ENCODE data around the gene AKT3.
"Not testable (repeated sequence)": the region's sequence is repeated elsewhere in the genome, so short reads cannot be mapped to it uniquely, and the experiment has no call there.

The AKT3 gene

DNA sequence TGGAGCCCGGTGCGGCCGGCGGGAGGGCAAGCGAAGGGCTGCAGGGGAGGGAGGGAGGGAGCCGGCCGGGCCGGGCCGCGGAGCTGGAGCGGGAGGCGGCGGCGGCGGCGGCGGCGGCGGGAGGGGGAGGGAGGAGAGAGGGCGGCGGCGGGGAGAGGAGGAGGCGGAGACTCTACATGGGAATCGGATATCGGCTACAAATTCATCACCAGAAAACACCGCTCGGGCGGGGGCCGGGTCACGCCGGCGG is at the start of gene AKT3:
AKT3 (minus strand) TSS at position 42 of the 250 bp plus-strand sequence. CDS start 7,073 bp downstream, outside the sequence.
- peak; percentile 68 for DNase-seq

DNA sequence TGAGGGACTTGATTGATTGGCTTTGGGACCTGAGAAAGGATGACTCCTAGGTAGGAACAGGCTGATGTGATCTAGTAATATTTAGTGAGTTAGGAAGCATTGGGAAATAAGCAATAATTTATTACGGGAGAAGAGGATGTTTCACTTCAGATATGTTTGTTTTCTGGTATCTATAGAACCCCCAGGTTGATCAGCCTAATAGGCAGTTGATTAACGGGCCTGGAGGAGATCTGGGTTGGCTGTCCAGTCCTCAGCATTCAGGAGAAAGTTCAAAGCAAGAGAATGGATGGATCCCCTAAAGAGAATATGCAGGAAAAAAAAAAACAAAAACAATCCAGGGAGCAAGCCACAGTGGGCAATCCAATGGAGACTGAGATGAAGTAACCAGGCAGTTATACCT is 48.2 kb upstream of the AKT3 start:
- DNase-seq, result no peak

DNA sequence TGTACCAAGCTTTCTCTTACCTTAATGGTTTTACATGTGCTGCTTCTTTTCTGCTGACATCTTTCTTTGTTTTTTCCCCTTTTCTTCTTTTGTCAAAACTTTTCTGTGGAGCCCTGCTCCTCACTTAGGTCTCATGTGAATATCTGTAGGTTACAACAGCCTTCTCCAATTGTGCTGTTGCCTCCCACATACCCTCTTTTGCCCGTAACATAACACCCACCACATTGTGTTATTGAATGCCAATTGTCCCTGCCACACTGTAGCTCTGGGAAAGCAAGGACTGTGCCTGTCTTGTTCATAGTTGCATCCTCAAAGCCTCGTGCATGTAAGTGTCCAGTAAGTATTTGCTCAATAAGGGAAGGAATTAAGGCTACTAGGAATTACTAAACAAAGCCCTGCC is 46.3 kb upstream of the AKT3 start:
- no peak for DNase-seq

DNA sequence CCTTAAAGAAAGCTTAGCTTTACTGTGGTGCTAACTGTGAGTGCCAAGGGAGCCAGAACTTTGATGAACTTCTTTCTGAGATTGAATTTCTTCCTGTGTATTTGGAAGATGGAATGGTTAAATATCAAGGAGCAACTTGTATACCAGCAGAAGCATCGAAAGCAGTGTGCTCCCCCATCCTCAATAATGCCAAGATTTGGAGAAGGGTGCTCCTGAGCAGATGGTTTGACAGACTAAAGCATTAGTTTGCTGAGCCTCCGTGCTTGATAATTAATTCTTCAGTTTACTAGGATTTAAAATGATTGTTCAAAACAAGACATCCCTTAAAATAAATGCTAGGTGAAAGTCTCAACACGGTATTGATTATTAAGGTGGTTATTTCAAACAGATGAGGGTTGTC is 42.4 kb upstream of the AKT3 start:
- DNase-seq, result no peak

DNA sequence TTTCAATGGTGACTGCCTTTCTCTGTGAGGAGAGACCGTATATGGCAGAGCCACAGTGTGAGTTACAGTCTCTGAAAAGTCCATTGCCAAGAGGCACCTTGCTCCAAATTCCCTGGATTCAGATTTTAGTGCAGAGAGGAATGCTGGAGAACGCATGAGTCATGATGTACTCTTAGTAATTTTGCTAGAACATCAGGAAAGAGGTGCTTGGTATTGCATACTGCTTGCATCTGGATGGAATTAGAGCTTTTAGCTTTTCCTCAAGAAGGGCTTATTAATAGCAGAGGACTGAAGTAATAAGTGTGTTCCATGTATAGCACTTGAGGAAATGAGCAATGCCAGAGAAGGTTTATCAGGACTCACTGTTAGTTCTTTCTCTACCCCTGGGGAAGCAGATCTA is 40.5 kb upstream of the AKT3 start:
- no peak for DNase-seq

DNA sequence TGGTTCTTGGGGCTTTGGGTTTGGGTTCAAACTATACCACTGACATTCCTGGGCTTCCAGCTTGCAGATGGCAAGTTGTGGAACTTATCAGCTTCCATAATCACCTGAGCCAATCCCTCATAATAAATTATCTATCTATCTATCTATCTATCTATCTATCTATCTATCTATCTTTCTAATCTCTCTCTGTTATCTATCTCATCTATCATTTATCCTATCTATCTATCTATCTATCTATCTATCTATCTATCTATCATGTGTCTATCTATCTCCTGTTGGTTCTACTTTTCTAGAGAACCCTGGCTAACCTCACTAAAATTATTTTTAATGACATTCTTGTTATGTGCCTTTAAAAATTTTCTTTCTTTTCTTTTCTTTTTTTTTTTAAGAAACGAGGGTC is 35.8 kb upstream of the AKT3 start:
- DNase-seq, result no peak

DNA sequence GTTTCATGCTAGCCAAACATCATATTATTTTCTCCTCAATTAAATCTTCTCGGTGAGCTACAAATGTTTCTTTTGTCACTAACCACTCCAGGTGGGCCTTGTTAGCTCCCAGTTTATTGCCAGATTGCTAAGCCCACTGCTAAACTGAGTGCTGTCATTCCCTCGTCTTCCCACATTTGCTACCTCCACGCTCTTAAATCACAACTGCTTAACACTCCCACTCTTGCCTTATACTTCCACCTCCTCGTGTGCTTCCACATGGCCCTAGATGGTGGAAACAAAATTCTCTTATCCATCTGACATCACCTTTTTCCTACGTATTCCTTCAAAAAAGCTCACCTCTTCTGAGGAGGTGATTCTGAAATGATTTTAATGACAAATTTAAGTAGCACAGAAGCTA is 34.6 kb upstream of the AKT3 start:
- DNase-seq, result no peak

DNA sequence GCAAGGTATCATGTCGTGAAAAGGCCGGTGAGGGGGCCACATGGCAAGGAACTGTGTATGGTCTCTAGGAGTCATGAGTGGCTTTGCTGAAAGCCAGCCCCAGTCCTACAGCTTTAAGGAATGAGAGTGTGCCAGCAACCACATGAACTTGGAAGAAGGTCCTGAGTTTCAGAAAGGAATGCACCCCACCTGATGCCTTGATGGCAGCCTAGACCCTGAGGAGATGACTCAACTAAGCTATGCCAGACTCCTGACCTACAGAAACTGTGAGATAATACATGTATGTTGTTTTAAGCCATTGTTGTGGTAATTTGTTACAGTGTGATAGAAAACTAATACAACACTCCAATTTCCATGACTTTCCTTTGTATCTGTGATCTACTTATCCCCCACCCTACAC is 33.5 kb upstream of the AKT3 start:
- no peak for DNase-seq

DNA sequence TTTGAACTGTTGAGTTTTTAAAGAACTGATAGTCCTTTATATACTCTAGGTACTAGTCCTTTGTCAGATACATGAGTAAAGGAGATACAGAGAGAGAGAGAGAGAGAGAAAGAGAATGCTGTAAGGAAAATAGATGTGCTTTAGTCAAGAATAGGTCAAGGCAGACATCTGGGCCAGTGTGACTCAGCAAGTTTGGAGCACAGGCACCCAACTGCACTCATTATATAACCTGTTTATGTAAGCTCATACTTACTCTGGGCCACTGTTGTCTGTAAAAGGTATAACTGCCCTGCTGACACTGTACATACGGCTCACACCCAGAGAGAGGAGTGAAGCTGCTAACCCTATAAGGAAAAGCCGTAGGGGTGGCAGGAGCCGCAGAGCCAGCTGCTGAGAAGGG is 32.2 kb upstream of the AKT3 start:
- DNase-seq, result no peak

DNA sequence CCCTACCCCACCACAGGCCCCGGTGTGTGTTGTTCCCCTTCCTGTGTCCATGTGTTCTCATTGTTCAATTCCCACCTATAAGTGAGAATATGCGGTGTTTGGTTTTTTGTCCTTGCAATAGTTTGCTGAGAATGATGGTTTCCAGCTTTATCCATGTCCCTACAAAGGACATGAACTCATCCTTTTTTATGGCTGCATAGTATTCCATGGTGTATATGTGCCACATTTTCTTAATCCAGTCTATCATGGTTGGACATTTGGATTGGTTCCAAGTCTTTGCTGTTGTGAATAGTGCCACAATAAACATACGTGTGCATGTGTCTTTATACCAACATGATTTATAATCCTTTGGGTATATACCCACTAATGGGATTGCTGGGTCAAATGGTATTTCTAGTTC is 27.0 kb upstream of the AKT3 start:
- not testable (repeated sequence) for DNase-seq

DNA sequence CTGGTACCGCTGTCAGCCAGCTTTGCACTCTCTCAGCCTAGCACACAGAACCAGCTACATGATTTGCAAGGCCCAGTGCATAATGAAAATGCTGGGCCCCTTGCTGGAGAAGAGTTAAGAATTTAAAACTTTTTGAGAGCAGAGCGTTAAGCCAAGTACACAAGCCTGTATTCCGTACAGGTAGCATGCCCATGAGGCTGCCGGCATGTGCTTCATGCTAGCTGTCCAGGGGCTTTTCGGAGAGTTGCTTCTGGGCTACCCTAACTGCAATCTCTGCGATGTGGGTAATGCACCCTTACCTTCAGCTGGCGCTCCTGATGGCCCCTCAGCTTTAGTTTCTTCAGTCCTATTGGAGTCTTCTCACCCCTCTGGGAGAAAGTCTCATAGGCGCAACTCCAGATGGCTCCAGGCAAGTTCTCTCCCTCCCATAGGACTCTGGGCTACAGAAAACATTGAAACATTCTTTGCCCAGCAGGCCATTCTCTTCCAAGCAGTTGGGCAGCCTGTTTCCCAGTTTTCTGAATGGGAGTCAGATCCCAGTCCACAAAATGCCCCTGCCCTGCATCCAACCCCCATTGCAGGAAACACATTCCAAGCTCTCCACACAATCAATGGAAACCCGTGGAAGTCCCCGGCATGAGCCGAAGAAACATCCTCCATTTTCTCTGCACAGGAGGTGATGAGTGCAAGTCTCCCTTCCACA is 5.7 kb upstream of the AKT3 start:
- DNase-seq, result no peak

DNA sequence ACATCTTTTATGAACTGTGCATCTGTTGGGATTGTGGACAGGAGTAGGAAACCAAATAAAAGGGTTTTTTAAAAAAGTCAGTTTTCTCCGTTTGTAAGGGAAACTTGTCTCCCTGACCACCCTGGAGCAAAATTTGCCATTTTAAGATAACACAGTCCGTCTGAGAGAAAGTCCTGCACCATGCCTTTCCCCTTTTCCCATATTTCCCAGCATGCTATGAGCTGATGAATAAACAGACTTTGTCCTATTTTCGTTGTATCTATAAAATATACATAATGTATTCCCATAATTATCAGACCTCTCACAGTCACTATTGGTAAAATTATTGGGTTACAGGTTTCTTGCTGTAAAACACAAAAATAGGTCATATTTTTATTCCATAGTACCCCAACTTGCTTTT is 1.7 kb upstream of the AKT3 start:
- no peak for DNase-seq

DNA sequence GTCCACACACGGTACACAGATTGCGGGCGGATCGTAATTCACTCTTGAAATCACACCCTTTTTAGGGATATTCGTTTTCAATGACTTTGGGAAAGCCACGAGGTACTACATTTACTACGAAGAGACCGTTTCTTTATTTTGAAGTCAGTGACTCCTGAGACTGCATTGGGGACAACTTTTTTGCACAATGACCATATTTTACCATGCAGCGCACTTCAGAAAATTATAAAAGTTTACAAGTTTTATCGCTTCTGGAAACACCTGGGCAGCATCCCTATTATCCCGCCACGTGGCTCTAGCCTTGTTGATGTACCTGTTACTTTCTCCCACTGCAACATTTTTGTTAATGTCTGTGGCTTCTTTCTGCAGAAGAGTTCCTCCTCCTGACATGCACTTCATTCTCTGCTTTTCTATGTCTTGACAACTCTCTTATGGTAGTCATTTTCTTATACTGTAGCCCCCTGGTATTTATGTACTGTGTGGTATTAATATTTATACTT is 1.3 kb upstream of the AKT3 start:
- DNase-seq, result no peak

DNA sequence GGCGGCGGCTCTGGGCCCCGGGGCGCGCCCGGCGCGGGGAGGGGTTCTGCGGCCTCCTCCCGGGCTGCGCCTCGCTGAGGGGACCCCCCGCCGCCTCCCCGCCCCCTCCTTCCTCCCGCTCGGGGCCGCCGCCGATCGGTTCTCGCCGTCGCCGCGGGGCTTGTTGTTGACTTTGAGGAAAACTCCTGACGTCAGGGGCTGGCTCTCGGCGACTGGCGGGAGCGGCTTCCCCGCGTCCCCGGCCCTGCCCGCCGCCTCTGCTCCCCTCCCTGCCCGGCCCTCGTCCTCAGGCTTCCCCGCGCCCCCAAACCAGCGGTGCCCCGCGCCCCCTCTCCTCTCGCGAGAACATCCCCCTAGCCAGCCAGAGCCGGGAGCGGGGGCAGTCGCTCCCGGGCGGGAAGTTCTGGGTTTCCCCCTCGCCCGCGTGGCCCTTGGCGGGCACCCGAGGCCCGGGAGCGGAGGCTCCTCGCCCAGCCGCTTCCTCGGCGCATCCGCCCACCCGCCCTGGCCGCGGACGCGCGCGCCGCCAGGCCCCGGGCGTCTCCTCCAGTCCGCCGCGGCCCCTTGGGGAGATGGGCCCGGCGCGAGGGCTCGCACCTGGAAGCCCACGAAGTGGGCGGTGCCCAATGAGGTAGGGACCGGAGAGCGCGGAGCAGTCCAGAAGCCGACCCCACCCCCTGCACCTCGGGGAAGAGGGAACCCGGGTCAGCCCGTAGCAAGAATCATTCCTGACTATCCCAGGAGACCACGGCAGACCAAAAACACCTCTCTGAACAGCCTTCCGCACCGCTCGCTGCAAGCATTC is 611 bp upstream of the AKT3 start:
- DNase-seq, result peak; percentile 63

DNA sequence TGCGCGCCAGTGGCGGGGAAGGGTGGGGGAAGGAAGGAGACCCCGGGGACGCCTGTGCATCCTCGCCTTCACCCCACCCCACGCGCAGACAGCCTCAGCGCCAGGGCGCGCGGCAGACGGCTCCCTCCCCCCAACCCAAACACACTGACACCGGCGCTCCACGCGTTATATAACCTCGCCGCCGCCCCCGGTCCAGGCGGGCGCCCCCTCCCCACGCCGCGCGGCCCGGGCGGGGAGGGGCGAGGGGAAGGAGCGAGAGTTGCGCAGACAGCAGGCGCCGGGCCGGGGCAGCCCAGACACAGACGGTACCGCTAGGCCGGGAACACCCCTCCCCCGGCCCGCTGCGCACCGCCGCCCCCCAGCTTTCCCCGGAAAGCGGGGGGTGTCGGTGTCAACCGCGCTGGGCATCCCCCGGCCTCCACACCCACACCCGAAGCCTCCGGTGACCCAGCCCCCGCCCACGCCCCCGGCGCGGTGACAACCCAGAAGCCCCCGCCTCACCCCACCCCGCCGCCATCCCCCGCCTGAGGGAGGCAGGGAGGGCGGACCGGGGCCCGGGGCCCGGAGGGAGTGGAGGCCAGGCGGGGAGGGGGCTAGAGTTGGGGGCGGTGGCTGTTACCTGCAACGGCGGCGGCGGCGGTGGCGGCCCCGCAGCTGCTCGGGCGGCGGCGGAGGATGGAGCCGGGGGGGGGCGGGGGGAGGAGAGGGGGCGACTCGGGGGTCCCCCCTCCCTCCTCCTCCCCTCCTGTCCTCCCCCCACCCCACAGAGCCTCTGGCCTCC is 432 bp downstream of the AKT3 start:
- no peak for DNase-seq

DNA sequence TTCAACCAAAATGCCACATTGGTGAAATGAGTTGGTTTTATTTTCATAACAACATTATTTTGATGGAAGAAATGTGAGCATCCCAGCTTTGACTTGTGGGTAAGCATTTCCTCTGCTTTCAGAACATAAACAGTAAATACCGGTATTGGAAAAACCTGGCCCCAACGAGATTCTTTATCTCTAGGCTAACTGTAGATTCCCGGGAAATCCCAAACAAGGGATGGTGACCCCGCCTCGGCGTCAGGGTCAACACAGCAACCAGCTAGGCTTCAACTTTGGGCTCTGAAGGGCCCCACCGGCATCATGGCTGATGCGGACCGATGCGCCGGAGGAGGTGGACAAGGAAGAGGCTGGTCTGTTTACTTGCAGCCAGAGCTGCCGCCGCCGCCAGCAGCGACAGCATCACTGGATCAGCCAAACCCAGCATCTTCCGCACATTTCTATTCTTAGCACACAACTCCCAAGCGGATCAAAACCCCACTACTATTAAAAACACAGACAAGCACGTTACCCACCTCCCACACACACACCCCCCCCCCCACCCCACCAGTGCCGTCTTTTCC is 1.1 kb downstream of the AKT3 start:
- no peak for DNase-seq

DNA sequence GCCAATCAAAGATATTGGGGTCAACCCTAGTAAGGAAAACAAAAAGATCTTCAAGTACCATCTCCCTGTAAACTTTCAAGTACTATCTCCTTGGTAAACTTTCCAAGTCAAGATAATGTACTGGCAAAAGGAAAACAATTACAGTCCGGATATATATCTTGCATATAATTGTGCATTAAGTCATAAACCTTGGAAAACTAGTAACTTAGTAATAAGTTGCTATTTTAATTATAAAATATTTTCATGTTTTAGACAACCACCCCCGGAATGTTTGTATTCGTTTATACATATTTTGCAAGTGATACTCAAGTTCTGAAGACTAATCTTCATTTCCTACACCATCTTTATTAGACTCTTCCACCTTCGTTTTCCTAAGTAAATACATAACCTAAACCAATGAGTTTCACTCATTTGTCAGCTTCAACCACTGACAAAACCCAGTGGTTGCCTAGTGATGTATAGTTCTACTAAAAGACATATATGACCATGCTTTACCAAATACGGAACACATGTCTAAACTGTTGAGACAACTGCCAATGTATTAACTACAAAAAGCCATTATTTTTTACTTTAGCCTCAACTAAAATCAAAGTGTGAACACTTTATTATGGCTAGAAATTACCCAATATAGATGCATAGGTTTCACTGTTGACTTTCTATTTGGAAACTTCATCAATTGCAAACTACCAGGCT is 1.7 kb downstream of the AKT3 start:
- no peak for DNase-seq

DNA sequence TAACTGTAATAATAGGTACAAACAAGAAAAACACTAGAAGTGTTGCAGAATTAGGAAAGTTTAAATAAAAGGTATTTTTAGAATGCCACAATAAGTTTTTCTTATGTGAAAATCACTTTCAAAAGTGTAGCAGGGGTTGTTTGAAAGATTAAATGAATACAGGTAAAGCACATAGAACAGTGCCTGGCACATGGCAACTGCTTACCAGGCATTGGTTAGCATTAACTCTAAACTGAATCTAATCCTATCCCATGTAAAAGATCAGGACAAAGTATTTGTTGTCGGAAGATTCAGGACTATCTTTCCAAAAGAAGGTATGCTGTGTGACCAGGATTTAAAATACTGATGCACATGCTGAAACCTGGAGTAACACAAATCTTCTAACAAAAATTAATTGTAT is 3.3 kb downstream of the AKT3 start:
- no peak for DNase-seq

DNA sequence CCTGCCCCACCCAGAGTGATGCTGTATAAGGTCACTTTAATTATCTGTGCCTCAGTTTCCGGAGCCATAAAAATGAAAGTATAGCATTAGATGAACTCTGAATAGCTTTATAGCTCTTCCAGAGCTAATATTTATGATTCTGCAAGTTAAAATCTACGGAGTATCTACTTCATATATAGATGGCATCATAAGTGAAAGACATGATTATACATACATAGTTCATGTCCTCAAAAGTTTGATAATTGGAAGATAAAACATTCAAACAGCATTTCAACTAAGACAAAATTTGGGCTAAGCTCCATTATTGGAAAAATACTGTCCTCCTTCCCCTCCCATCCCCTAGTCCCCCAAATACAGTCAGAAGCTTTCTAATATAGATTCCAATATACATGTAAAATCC is 4.2 kb downstream of the AKT3 start:
- DNase-seq, result no peak

DNA sequence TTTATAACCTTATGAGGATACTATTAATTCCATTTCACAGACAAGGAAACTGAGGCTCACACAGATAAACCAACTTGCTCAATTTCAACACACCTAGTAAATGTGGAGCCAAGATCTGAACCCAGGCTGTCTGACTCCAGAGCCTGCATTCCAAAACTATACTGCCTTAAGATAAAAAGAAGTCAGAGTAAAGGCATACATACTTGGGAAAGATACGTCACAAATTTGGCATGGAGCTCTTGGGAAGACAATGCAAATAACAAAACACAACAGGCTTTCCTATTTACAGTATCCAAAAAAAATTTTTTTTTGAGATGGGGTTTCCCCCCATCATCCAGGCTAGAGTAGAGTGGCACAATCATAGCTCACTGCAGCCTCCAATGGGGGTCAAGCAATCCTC is 5.9 kb downstream of the AKT3 start:
- DNase-seq, result no peak

DNA sequence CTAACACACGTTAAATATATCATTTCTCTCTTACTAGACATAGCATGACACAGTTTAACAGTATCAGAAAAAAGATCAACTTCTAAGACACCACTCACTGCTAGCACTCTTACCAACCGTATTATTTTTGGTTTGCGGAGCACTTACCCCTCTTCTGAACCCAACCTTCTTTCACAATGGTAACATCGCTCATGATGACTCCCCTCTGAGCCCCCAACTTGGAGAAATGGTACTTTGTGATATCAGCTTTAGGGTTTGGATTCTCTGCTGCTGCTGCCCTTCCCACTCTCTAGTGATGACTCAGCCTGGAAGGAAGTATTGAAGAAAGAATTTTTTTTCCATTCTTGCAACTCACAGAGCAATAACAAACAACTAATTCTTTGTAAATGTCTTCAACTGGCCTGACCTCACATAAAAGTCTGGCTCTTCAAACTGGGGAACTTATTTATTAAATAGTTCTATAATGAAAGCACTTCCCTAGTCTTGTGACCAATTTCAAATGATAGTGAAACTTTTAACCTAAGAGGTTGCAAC is 7.0 kb downstream of the AKT3 start:
- DNase-seq, result no peak

DNA sequence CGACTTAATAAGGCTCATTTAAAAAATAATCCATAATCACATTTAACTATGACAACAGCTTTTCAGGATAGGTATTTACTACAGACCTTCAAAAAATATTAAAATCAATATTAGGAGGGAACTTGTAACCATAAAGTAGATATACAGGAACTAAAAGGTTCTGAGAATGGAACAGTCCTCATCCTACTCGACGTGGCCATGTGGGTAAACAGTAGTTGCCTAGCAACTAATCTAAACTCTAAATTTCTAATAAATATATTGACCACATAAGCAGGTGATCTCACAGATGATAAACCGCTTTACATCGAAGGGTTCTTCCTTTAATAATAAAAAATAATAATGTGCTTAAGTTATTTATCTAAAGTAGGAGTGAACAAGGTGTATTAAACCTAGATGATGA is 7.9 kb downstream of the AKT3 start:
- no peak for DNase-seq

DNA sequence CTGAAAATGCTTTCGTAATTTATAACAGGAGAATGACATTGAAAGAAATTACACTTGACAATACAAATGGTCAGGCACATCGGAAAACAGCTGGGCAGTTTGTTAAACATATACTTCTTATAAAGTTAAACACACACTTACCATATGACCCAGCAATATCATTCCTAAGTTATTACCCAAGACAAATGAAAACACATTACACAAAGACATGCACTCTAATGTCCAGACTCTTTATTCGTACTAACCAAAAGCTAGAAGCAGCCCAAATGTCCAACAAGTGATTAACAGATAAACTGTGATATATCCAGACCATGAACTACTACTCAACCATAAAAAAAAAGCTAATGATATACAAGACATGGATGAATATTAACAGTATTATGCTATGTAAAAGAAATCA is 8.5 kb downstream of the AKT3 start:
- no peak for DNase-seq

Data from NCI-H1048 (cell line).